Measurements from ENCODE around the gene DDX10. TPM values are rescaled to one million over a fixed set of nuclear protein-coding genes. Genes with fewer than 3 reads are reported as not detected.

DDX10 gene
- total and polyA plus RNA-seq, 8 donors = 16.5 to 32.8 (median 28.9) TPM

- no peak overlapping the region for H3K27ac ChIP-seq
- intact Hi-C loops (cut with DNase I) = no loop called here
- ATAC-seq = no peak
- H3K4me1 ChIP-seq = no peaks in the 10 kb centered on the region
- H3K9me3 ChIP-seq = no peaks in the 10 kb centered on the region
- no peak for TF ChIP-seq CTCF (IDR thresholded peaks at IDR 0.05)
- H3K36me3 ChIP-seq = no peaks in the 10 kb centered on the region
- no peak overlapping the region for H3K4me3 ChIP-seq
- H3K27me3 ChIP-seq = no peaks in the 10 kb centered on the region
- no peak for DNase-seq
Observed at GRCh38 chr11:108803776-108804175, 138.9 kb downstream of the DDX10 start.

- DNase-seq = peak in 1 of 4 donors; percentile 7
- H3K4me3 ChIP-seq = no peak overlapping the region
- H3K27me3 ChIP-seq = no peaks in the 10 kb centered on the region
- H3K9me3 ChIP-seq = no peaks in the 10 kb centered on the region
- no peak for TF ChIP-seq CTCF (IDR thresholded peaks at IDR 0.05)
- no peak overlapping the region for H3K27ac ChIP-seq
- H3K36me3 ChIP-seq = no peaks in the 10 kb centered on the region
- ATAC-seq = no peak
- no peaks in the 10 kb centered on the region for H3K4me1 ChIP-seq
- intact Hi-C loops (cut with DNase I) = no loop called here
Observed at GRCh38 chr11:108804511-108804910, 139.6 kb downstream of the DDX10 start.

DNA sequence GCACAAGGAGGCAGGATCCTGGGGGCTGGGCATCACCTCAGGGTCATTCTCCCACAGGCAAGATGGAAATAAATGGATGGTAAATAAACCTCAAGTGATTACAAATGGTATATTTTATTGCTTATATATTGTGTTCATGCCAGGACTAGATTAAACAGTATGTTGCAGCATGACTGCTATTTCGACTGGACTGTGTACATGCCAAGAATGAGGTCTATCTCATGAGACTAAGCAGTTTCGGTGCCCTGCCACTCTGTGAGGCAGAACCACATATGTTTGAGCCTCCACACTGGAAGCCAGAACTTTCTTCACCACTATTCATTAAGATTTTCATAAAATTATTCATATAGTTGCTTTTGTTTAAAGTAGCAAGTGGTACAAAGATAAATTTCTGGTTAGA lies 140.2 kb downstream of the DDX10 start:
- Histone ChIP-seq H3K4me1 (no peaks in the 10 kb centered on the region), H3K27me3 (no peaks in the 10 kb centered on the region), H3K36me3 (no peaks in the 10 kb centered on the region), H3K4me3 (no peak overlapping the region), H3K27ac (no peak overlapping the region), H3K9me3 (no peaks in the 10 kb centered on the region)
- no peak for TF ChIP-seq CTCF (IDR thresholded peaks at IDR 0.05)
- intact Hi-C loops (cut with DNase I) = no loop called here
- DNase-seq (no peak), ATAC-seq (no peak)

- TF ChIP-seq CTCF (IDR thresholded peaks at IDR 0.05) = no peak
- H3K27me3 ChIP-seq = no peaks in the 10 kb centered on the region
- no peak overlapping the region for H3K4me3 ChIP-seq
- intact Hi-C loops (cut with DNase I) = no loop called here
- no peak overlapping the region for H3K27ac ChIP-seq
- H3K4me1 ChIP-seq = no peaks in the 10 kb centered on the region
- no peaks in the 10 kb centered on the region for H3K9me3 ChIP-seq
- H3K36me3 ChIP-seq = no peaks in the 10 kb centered on the region
- no peak for DNase-seq
- no peak for ATAC-seq
Observed at GRCh38 chr11:108807262-108807661, 142.4 kb downstream of the DDX10 start.

- no peak for ATAC-seq
- intact Hi-C loops (cut with DNase I) = no loop called here
- H3K27me3 ChIP-seq = no peaks in the 10 kb centered on the region
Observed at GRCh38 chr11:108813086-108813485, 148.2 kb downstream of the DDX10 start.

More at GRCh38 chr11:108813086-108813485, 148.2 kb downstream of the DDX10 start:
- no peak for DNase-seq
- no peak overlapping the region for H3K4me3 ChIP-seq
- H3K4me1 ChIP-seq = no peaks in the 10 kb centered on the region
- H3K36me3 ChIP-seq = no peaks in the 10 kb centered on the region
- no peak for TF ChIP-seq CTCF (IDR thresholded peaks at IDR 0.05)
- H3K9me3 ChIP-seq = no peaks in the 10 kb centered on the region
- no peak overlapping the region for H3K27ac ChIP-seq

Data from left lung (tissue), 10 donors.